Gastroesophageal sphincter (tissue), 3 donors: ENCODE measurements around the gene VPS13D.

Experiments
- EP300 ChIP-seq: sonication (generic); formaldehyde crosslinking; IDR thresholded peaks from one replicate; pipeline ENCODE4 v1.6.1; 2017; ENCODE audit warnings: antibody characterized with exemption, mild to moderate bottlenecking
- TF ChIP-seq, protein P1 (sequence below), 4 experiments: fragments of 200-600 bp in 2 of 4; fragments of 450-650 bp in 2 of 4; sonication (generic) in 1 of 4; IDR thresholded peaks; one replicate each; pipeline ENCODE4 v1.5.1; 2017 to 2019; ENCODE audit warnings: antibody characterized with exemption in 4 of 4, mild to moderate bottlenecking in 2 of 4, moderate library complexity in 2 of 4

DNA sequence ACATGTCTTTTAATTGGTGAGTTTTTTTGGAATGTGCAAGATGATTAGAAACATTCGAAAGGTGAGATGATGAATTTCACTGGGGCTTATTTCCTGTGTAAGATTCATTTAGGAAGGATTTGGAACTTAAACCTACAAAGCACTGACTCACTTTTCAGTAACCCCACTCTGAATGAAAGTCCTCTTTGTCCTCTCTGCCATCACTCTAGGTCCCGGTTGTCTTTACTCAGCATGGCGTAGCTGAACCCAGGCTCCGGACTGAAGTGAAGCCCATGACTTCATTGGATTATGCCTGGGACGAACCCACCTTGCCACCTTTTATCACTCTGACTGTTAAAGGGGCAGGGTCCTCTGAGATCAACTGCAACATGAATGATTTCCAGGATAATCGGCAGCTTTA, 139.4 kb downstream of the VPS13D start:
- TF ChIP-seq, protein P1, sequence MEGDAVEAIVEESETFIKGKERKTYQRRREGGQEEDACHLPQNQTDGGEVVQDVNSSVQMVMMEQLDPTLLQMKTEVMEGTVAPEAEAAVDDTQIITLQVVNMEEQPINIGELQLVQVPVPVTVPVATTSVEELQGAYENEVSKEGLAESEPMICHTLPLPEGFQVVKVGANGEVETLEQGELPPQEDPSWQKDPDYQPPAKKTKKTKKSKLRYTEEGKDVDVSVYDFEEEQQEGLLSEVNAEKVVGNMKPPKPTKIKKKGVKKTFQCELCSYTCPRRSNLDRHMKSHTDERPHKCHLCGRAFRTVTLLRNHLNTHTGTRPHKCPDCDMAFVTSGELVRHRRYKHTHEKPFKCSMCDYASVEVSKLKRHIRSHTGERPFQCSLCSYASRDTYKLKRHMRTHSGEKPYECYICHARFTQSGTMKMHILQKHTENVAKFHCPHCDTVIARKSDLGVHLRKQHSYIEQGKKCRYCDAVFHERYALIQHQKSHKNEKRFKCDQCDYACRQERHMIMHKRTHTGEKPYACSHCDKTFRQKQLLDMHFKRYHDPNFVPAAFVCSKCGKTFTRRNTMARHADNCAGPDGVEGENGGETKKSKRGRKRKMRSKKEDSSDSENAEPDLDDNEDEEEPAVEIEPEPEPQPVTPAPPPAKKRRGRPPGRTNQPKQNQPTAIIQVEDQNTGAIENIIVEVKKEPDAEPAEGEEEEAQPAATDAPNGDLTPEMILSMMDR (IDR thresholded peaks at IDR 0.05) = no peak
- no peak for TF ChIP-seq EP300
